Fibroblast of lung (primary cell): ENCODE results near the gene SLC22A4.

Experiments used
- CTCF ChIP-seq, 2 donors: IDR thresholded peaks in 1 of 2; conservative IDR thresholded peaks in 1 of 2; 1 replicate in 1 of 2; 2 replicates in 1 of 2; pipeline ENCODE4 v1.5.1; 2011 to 2012; ENCODE audit warnings: low read length in 2 of 2, control low read depth in 1 of 2, inconsistent platforms in 1 of 2, low read depth in 1 of 2, mild to moderate bottlenecking in 1 of 2
- EZH2 ChIP-seq: IDR thresholded peaks from 2 replicates; pipeline ENCODE4 v1.5.1; 2012; ENCODE audit warnings: low read length, control low read depth, mild to moderate bottlenecking; ENCODE audit errors: missing control alignments

GRCh38 chr5:132301344-132302271, 7.4 kb downstream of the SLC22A4 start:
- TF ChIP-seq CTCF (conservative IDR thresholded peaks at IDR 0.05 in 1 of 2, IDR thresholded peaks at IDR 0.05 in 1 of 2; ENCODE audit: low read depth in 1 of 2, low read length in 2 of 2) (no peak), EZH2 (no peak)
